Activated T-helper 1 cell treated with anti-CD3 and anti-CD28 coated beads, Interleukin-2, amount 50 U/mL, for 16 hours (primary cell): ENCODE results near the gene ARHGDIB.

ENCODE experiments used
- DNase-seq, 2 donors: peaks; one replicate each; pipeline ENCODE4 v3.0.0-alpha.2; 2020; ENCODE audit warnings: low read depth in 1 of 2, low spot score in 1 of 2

ARHGDIB gene

GRCh38 chr12:14956905-14957304, 4.5 kb downstream of the ARHGDIB start:
- DNase-seq = no peak

GRCh38 chr12:14956024-14956891, 5.1 kb downstream of the ARHGDIB start:
- no peak for DNase-seq

GRCh38 chr12:14954269-14954668, 7.1 kb downstream of the ARHGDIB start:
- no peak for DNase-seq

DNA sequence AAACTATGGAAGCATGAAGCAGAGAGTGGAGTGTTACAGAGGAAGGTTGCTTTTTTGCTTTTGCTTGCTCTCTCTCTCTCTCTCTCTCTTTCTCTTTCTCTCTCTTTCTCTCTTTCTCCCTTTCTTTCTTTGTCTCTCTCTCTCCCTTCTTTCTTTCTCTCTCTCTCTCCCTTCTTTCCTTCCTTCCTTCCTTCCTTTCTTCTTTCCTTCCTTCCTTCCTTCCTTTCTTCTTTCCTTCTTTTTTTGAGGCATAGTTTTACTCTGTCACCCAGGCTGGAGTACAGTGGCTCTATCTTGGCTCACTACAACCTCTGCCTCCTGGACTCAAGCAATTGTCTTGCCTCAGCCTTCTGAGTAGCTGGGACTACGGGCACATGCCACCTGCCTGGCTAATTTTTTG, 7.6 kb downstream of the ARHGDIB start:
- DNase-seq = no peak

- DNase-seq = no peak
Measured at GRCh38 chr12:14952299-14952921, 9.0 kb downstream of the ARHGDIB start.

GRCh38 chr12:14951851-14952250, 9.6 kb downstream of the ARHGDIB start:
- no peak for DNase-seq

- DNase-seq = no peak
Measured at GRCh38 chr12:14950982-14951746, 10.2 kb downstream of the ARHGDIB start.

DNA sequence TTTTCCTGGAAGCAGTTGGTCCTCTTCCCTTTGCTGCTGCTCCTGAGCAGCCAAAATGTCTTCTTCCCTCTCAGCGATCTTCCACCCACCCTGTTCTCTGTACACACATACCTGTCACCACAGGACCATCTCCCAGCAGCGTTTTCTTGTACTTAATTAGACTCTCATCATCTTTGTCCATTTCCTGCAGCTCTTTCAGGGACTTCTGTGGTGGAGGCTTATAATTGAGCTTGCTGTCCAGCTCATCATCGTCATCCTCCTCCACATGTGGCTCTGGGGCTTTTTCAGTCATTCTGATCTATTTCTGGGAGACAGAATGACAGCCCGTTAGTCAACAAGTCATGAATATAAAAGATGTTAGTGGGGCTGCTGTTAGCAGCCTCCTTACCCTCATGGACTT, 11.0 kb downstream of the ARHGDIB start:
- DNase-seq = no peak

GRCh38 chr12:14949631-14950030, 11.8 kb downstream of the ARHGDIB start:
- no peak for DNase-seq

DNA sequence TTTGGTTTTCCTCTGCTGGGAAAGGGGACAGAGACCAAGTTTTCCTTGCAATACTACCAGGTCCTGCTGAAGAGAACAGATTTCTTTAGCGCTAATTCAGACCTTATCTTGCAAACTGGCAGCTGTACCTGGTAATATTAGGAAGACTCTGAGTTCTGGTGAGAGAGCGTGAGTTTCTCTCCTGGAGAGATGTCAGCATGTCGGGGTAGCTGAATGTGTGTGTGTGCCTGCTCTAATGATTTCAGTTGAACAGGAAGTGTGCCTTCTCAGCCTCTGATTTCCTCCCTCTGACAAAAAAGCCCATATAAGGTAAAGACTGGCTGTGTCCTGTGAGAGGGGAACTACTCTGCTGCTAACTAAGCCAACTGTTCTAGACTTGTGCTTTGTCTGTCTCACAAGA, 12.7 kb downstream of the ARHGDIB start:
- DNase-seq = no peak

GRCh38 chr12:14946861-14947260, 14.5 kb downstream of the ARHGDIB start:
- no peak for DNase-seq

GRCh38 chr12:14946162-14946561, 15.2 kb downstream of the ARHGDIB start:
- no peak for DNase-seq

GRCh38 chr12:14942196-14942931, 19.0 kb downstream of the ARHGDIB start:
- no peak for DNase-seq

GRCh38 chr12:14941369-14941768, 20.0 kb downstream of the ARHGDIB start:
- no peak for DNase-seq

DNA sequence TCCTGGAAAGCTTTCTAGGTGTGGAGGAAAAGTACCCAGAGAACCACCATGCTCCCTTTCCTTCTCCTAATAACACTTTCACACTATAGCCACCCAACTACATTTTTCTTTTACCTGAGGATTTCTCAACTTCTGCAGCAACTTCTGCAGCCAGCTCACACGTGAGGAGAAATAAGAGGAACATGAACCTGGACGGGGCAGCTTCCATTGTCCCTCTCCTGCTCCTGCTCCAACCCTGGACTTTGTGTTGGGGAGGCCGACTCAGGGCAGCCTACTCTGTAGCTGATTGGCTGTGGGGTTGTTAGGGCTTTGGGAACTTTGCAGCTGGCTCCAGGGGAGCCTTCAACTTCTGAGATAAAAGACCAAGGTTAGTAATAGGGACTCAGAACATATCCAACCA, 23.1 kb downstream of the ARHGDIB start, which contains the start of gene ERP27:
ERP27 (minus strand) TSS at position 237 of the 400 bp plus-strand sequence; CDS start at position 208, 29 bp downstream.
- DNase-seq = no peak

GRCh38 chr12:14937689-14938088, 23.7 kb downstream of the ARHGDIB start:
- DNase-seq = no peak

DNA sequence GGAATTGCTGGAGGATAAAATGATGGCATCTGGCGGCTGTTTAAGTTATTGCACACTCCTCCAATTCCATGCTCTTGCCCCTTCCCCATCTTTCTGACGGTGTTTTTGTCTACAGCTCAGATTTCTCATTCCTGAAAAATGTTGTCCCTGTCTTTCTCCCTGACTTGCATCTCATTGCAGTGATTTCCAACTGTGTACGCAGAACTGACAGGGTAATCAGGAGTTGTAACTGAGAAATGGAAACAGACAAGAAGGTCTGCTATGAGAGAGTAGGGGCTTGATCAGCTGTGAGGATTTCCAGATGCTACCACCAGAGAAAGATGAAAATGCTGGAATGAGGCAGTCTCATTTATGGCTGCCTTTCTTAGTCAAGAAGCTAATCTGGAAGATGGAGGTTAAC, 24.4 kb downstream of the ARHGDIB start:
- no peak for DNase-seq

- no peak for DNase-seq
Measured at GRCh38 chr12:14936224-14936861, 25.1 kb downstream of the ARHGDIB start.

- DNase-seq = no peak
Measured at GRCh38 chr12:14935031-14935430, 26.4 kb downstream of the ARHGDIB start.

- no peak for DNase-seq
Measured at GRCh38 chr12:14934511-14934910, 26.9 kb downstream of the ARHGDIB start.
